ENCODE data around the gene ADCY7.

The ADCY7 gene

DNA sequence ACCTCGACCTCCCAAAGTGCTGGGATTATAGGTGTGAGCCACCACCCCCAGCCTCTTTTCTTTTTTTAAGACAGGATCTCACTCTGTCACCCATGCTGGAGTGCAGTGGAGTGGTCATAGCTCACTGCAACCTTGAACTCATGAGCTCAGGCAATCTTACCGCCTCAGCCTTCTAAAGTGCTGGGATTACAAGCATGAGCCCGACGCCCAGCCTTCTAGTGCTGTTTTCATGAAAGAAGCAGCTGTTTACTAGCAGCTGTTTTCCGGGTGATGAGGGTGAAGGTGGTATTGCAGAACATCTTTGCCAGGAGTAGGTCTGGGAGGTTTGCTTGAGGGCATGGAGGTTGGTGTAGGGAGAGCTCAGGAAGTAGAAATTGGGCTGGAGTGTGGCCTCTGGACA lies 2.0 kb downstream of the ADCY7 start:
- DNase-seq: peak in 1 of 4 experiments; percentile 27

GRCh38 chr16:50269061-50269705 lies 2.8 kb downstream of the ADCY7 start:
- peak in 1 of 4 experiments; percentile 0 for DNase-seq

- DNase-seq: no peak
Observed at GRCh38 chr16:50269769-50270509, 3.6 kb downstream of the ADCY7 start.

DNA sequence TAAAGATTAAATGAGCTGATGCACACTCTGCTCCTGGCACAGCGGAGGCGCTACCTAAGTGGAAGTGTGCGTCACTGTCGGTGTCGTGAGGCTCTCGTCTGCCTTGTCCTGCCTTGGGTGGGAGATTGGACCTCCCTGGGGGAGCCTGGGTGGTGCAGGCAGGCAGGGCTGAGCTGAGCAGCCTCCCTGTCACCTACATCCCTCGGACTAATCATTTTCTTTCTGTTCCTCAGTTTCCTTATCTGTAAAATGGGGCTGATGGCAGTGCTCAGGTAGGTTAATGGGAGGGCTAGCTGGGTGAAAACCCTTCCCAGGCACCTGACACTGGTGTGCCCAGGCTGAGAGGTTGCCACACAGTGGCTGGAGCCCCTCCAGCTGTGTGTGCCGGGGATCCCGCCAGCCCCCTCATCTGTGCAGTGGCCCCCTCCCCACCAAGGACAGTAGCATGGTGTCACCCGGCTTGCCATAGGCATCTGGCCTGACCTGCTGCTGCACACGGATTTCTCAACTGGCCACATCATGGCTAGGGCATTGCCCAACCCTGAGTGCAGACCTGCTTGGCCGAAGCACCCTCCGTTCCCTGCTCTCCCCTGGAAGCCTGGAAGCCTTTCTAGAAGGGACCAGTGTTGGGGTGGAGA lies 4.3 kb downstream of the ADCY7 start:
- peak in 3 of 4 experiments; percentile 34 to 55 (median 47) for DNase-seq

- DNase-seq: no peak
Observed at GRCh38 chr16:50271148-50272041, 5.0 kb downstream of the ADCY7 start.

GRCh38 chr16:50272111-50272571 lies 5.8 kb downstream of the ADCY7 start:
- peak; percentile 36 to 72 (median 66) for DNase-seq

GRCh38 chr16:50272687-50273381 lies 6.5 kb downstream of the ADCY7 start:
- no peak for DNase-seq

- no peak for DNase-seq
Observed at GRCh38 chr16:50273382-50273690, 7.0 kb downstream of the ADCY7 start.

GRCh38 chr16:50273888-50274325 lies 7.6 kb downstream of the ADCY7 start:
- peak; percentile 67 to 87 (median 83) for DNase-seq

DNA sequence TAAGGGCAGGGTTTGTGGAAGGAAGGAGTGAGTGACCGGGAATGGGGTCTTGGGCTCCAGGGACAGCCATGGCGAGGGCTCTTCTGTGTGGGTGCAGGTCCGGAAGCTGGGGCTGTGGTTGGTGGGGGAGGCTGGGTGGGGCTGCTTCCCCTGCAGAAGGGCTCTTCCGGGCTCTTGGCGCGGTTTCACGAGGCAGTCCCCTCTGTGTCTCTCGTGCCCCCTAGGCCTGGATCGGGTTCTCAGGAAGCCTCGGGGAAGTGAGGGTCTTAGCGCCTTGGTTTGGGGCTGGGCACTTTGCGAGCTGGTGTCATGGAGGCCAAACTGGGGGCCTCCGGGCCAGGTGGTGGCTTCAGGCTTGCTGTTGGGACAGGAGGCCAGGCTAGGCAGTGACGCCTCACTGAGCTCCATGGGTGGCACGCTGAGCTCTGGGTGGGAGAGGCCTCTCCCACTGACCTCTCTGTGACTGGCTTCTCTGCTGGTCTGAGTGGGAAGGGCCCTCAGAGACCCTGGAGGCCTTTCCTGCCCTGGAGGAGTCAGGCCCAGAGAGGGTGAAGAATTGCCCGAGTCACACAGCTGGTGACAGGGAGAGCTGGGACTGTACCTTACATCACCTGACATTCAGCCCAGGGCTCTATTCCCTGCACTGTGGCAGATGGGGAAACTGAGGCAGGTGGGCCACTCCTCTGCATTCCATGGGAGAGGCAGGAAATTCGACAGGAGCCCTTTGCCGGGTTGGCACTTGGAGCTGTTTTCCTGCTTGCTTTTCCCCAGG lies 8.2 kb downstream of the ADCY7 start:
- DNase-seq: peak; percentile 56 to 75 (median 68)

- DNase-seq: no peak
Observed at GRCh38 chr16:50275098-50275415, 8.7 kb downstream of the ADCY7 start.

DNA sequence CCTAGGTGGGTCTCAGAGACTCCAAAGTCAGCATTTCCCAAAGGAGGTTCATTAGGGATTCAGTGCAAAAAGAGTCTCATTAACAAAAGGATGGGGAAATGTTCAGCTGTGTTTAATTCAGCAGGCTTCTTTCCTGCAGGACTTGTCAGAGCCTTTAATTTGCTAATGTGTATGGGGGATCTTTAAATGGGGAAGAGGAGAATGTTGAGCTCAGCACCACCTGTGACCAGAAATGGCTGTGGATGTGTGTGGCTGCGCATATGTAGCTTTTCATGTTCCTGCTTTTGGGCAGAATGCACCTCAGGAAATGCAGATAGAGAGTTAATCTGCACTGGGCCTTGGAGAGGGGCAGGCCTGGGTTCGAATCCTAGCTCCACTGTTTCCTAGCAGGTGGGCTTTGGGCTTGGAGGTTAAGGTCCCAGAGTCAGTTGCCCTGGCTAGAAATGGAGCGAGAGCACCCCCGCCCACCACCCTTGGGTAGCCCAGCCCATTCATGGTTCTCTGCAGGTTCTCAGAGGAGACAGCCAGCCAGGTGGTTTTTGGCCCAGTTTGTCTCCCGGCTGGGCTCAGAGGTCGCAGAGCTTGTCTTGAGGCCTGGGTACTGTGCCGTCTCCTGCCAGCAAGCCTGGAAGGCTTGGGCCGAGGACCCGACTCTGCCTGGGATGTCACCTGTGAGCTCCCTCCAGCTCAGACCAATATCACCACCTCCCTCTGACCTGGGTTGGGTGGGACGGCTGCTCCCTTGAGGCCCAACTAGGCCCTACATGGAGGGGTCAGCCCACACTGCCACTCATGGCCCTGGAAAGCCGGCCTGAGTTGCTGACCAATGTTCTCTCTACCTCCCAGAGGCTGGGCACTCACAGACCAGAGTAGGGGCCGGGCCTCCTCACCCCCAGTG lies 9.3 kb downstream of the ADCY7 start:
- peak in 1 of 4 experiments; percentile 38 for DNase-seq

DNA sequence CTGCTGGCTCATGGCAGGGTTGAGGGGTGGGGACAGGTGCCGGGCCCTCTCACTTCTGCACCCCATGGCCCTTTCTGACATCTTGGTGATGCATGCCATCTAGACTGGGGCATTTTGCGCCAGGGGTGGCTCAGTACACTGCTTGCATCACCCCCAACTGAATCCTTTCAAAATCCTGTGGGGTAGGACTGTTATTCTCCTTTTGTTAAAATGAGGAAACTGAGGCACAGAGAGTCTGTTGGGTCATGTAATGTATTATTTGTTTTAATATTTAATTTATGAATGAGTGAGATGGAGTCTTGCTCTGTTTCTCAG lies 9.9 kb downstream of the ADCY7 start:
- DNase-seq: no peak

DNA sequence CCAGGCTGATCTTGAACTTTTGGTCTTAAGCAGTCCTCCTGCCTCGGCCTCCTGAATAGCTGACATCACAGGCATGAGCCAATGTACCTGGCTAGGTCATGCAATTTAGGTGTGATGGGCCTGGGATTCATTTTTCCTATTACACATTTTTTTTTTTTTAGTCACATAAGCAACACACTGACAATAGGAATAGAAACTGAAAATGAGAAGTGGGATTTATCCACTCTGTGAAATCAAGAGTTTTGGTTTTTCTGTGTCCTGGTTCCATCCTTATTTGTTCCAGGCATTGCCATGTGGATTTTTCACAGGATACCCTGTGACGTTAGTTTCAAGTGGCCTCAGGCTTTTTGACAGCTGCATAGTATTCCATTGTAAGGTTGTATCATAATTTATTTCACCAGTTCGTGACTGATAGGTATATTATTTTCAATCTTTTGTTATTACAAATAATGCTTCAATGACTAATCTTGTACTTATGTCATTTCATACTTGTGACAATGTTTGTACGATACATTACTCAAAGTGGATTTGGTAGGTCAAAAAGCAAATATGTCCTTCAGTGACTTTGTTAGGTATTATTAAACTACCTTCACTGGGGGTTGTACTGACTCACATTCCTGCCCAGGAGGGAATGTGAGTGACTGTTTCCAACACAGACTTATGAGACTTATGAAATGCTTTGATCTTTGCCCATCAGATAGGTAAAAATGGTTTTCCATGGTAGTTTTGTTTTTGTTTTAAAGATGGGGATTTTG lies 10.6 kb downstream of the ADCY7 start:
- DNase-seq: peak; percentile 41 to 77 (median 60)

GRCh38 chr16:50278251-50278650 lies 11.9 kb downstream of the ADCY7 start:
- no peak for DNase-seq

DNA sequence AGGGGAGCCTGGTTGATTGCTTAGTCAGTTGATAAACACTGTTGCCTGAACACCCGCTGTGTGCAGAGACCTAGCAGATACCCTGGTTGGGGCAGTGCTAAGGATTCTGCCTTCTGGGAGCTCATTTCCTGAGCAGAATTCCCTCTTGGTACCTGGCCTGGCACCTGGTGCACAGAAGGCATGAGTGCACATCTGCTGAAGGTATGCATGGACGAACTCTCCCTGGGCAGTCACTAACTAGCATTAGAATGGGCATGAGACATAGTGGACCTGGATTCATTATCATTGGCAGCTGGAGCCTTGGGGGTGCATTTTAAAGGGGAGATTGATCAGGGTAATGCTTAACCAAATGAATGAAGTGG lies 13.1 kb downstream of the ADCY7 start:
- no peak for DNase-seq

DNA sequence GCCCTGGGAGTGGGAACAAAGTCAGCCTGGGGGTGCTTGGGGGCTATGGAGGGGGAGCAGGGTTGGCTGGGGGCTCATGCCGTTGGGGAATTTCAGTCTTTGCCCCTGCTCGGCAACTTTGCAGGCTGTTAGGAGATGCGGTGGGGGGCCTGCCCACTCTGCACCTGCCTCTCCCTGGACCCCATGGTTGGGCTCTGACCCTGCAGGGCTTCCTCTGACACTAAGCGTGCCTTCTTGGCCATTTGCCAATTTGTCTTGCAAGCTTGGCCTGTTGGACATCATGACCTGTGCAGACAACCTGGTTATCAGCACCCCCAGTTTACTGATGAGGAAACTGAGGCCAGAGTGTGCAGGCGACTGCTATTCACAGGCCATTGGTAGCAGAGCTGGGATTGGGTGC lies 14.6 kb downstream of the ADCY7 start:
- peak in 1 of 4 experiments; percentile 37 for DNase-seq

DNA sequence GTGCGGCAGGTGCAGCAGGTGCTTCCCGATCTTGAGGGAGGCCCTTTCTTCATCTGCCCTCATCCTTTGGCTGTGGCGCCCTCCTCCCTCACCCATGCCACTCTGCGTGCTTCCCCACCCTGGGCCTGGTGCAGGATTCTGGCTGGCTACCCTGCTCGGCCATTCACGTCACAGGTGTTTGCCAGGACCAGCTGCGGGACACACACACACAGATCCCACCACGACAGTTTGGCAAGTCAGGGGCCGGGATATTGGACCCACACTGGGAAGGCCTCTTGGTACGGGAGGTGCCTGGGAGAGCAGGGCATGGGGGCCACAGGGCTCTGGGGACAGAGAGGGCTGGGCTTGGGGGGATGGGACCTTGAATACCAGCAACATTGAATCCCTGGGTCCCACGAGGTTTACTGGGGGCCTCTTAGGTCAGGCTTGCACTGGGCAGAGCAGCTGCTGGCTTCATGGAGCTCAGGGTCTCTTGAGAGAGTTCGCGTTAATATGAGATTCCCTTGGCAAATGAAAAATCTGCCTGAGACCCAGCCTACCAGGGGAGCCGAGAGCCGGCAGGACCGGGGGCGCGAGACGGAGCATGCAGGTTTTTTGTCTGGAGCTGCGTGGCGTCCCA lies 15.1 kb downstream of the ADCY7 start:
- no peak for DNase-seq

- peak; percentile 95 to 98 (median 96) for DNase-seq
Observed at GRCh38 chr16:50282010-50282538, 15.7 kb downstream of the ADCY7 start.

All from suppressor macrophage (primary cell).